HG03558 (cell line): Measurements from ENCODE around the gene SMARCB1.

Experiments used
- ATAC-seq: cut with Tn5 transposase; IDR thresholded peaks from one replicate; pipeline ENCODE4 v1.9.1; 2021; ENCODE audit warnings: moderate number of reproducible peaks; ENCODE audit not compliant: unreplicated experiment; ENCODE audit errors: extremely low read depth

Gene SMARCB1

GRCh38 chr22:23786752-23787599, at the start of gene SMARCB1:
Gene SMARCB1, plus strand, starts transcription at chr22:23786966. Its CDS starts 204 bp downstream, at chr22:23787170.
- ATAC-seq = no peak

GRCh38 chr22:23737696-23738095, 49.1 kb upstream of the SMARCB1 start:
- ATAC-seq = no peak

- no peak for ATAC-seq
Observed at GRCh38 chr22:23742505-23743264, 44.1 kb upstream of the SMARCB1 start.

- no peak for ATAC-seq
Observed at GRCh38 chr22:23743303-23743705, 43.5 kb upstream of the SMARCB1 start.

- ATAC-seq = no peak
Observed at GRCh38 chr22:23744001-23744400, 42.8 kb upstream of the SMARCB1 start.

- ATAC-seq = no peak
Observed at GRCh38 chr22:23744485-23744884, 42.3 kb upstream of the SMARCB1 start.

GRCh38 chr22:23745791-23746190, 41.0 kb upstream of the SMARCB1 start:
- no peak for ATAC-seq

- no peak for ATAC-seq
Observed at GRCh38 chr22:23749841-23750301, 36.9 kb upstream of the SMARCB1 start.

GRCh38 chr22:23750367-23750713, 36.4 kb upstream of the SMARCB1 start:
- ATAC-seq = no peak

GRCh38 chr22:23750714-23751440, 35.9 kb upstream of the SMARCB1 start, which contains the start of gene ZNF70:
Gene ZNF70, minus strand, starts transcription at chr22:23751112. Its CDS starts 5,972 bp downstream, at chr22:23745140.
- ATAC-seq = no peak

- no peak for ATAC-seq
Observed at GRCh38 chr22:23751441-23751996, 35.2 kb upstream of the SMARCB1 start.

GRCh38 chr22:23752090-23752691, 34.6 kb upstream of the SMARCB1 start:
- no peak for ATAC-seq

GRCh38 chr22:23752750-23753149, 34.0 kb upstream of the SMARCB1 start:
- no peak for ATAC-seq

GRCh38 chr22:23753385-23753784, 33.4 kb upstream of the SMARCB1 start:
- no peak for ATAC-seq

- no peak for ATAC-seq
Observed at GRCh38 chr22:23754220-23754919, 32.4 kb upstream of the SMARCB1 start, which contains the start of gene VPREB3. Gene VPREB3, minus strand, starts transcription at chr22:23754425. Its CDS starts 62 bp downstream, at chr22:23754363.

GRCh38 chr22:23754980-23755636, 31.7 kb upstream of the SMARCB1 start:
- ATAC-seq = no peak

GRCh38 chr22:23755711-23756110, 31.1 kb upstream of the SMARCB1 start:
- ATAC-seq = no peak

GRCh38 chr22:23756891-23757290, 29.9 kb upstream of the SMARCB1 start:
- ATAC-seq = no peak

GRCh38 chr22:23759566-23759965, 27.2 kb upstream of the SMARCB1 start:
- no peak for ATAC-seq
